ENCODE data around the gene SYNPO. TPM values are rescaled to one million over a fixed set of nuclear protein-coding genes. Genes with fewer than 3 reads are reported as not detected.

Gene SYNPO
- polyA plus RNA-seq, 2 of the 4 experiments (the other 2 are of a cell fraction), result 13.7 to 33.9 TPM

DNA sequence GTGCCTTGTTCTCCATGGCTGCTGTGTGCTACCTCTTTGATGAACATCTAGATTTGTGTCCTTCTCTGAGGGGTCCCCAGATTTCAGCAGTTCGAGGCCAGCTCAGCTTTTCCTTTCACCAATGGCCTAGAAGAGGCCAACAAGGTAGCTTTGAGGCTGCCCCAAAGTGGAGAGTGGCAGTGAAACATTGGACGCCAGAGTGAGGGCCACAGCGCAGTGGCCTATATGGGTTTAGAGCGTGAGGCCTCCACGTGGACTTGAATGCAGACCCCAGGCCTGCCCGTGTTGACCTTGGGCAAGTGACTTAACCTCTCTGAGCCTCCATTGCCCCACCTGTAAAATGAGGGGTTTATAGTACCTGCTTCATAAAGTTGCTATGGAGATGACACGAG, 32.4 kb downstream of the SYNPO start:
- ChIA-PET POLR2A (interaction anchor here (1.2 kb wide), 1 partner anchor 28 kb away, joined by 4 read pairs; the partner anchor contains the start of gene RBM22), CTCF (interaction anchor here (0.7 to 6.6 kb wide), 9 partner anchors 11 to 392 kb away, joined by 3 to 30 read pairs (median 3); partner anchors contain the start of gene RBM22)
- TF ChIP-seq POLR2A (IDR thresholded peaks at IDR 0.05; ENCODE audit: low read length) (no peak), NFE2L2 (conservative IDR thresholded peaks at IDR 0.05; ENCODE audit: low read length) (no peak), RNF2 (IDR thresholded peaks at IDR 0.05; ENCODE audit: borderline replicate concordance, low read depth) (no peak), KDM5A (IDR thresholded peaks at IDR 0.05) (no peak), ATOH8 (CRISPR knock-in tag; IDR thresholded peaks at IDR 0.05; ENCODE audit: low read depth) (no peak), E2F6 (IDR thresholded peaks at IDR 0.05; ENCODE audit: borderline replicate concordance, low read depth) (no peak), CBX8 (IDR thresholded peaks at IDR 0.05) (no peak), CHD4 (IDR thresholded peaks at IDR 0.05; ENCODE audit: borderline replicate concordance) (no peak), MAZ (IDR thresholded peaks at IDR 0.05; ENCODE audit: borderline replicate concordance, low read depth, low read length) (no peak), RAD21 (conservative IDR thresholded peaks at IDR 0.05 in 1 of 2, IDR thresholded peaks at IDR 0.05 in 1 of 2) (no peak)
- Histone ChIP-seq H3K9me3 (no peaks in the 10 kb centered on the region), H3K4me2 (peak overlapping the region; percentile 78), H3K4me1 (0 out of 3 replicates have a peak, but pooled peaks cover 5% of the 10 kb centered on the region), H3K4me3 (peak overlapping the region; percentile 43; the same call in 1 of the 3 replicates), H3K27ac (no peak overlapping the region; a peak in 1 of 6 replicates)
- 80% methylated on average over 7 of the region's 7 CpGs for WGBS (ENCODE audit: missing lambda C conversion rate)
- DNase-seq (ENCODE audit: low read depth in 1 of 2, low spot score in 1 of 2) (no peak), ATAC-seq (no peak), FAIRE-seq (no peak)

- 87% methylated on average over 4 of the region's 4 CpGs for WGBS (ENCODE audit: missing lambda C conversion rate)
- no peak overlapping the region for H3K4me2 ChIP-seq
- H3K4me3 ChIP-seq, result no peak overlapping the region
- no peak for TF ChIP-seq ATOH8 (CRISPR knock-in tag; IDR thresholded peaks at IDR 0.05; ENCODE audit: low read depth)
- TF ChIP-seq ELK1 (IDR thresholded peaks at IDR 0.05; ENCODE audit: low read depth, low read length), result no peak
- TF ChIP-seq MYC (IDR thresholded peaks at IDR 0.05; ENCODE audit: borderline replicate concordance, low read length), result no peak
- no peak for TF ChIP-seq POLR2A (IDR thresholded peaks at IDR 0.05; ENCODE audit: low read length)
- TF ChIP-seq HEYL (CRISPR knock-in tag; IDR thresholded peaks at IDR 0.05), result no peak
- no peak for TF ChIP-seq PBX3 (IDR thresholded peaks at IDR 0.05)
- TF ChIP-seq EHF (CRISPR knock-in tag; IDR thresholded peaks at IDR 0.05), result no peak
- no peak for FAIRE-seq
- ATAC-seq, result no peak
- no peak overlapping the region for H3K27ac ChIP-seq
- DNase-seq (ENCODE audit: low read depth in 1 of 2, low spot score in 1 of 2), result no peak
- POLR2A ChIA-PET, result no interaction called here
- CTCF ChIA-PET, result interaction anchor here (1.0 to 6.6 kb wide), 4 partner anchors 17 to 113 kb away, joined by 3 to 30 read pairs (median 7); partner anchors contain the start of gene RBM22
- 0 out of 3 replicates have a peak, but pooled peaks cover 5% of the 10 kb centered on the region for H3K4me1 ChIP-seq
- no peaks in the 10 kb centered on the region for H3K9me3 ChIP-seq
These were observed 33.9 kb downstream of the SYNPO start for GRCh38 chr5:150674341-150674821.

GRCh38 chr5:150675069-150675468, 34.6 kb downstream of the SYNPO start:
- no peak overlapping the region for H3K27ac ChIP-seq
- POLR2A ChIA-PET, result no interaction called here
- CTCF ChIA-PET, result interaction anchor here (1.0 to 6.6 kb wide), 4 partner anchors 18 to 210 kb away, joined by 3 to 30 read pairs (median 3); partner anchors contain the start of gene RBM22
- no peaks in the 10 kb centered on the region for H3K9me3 ChIP-seq
- WGBS (ENCODE audit: missing lambda C conversion rate), result 88% methylated on average over 6 of the region's 6 CpGs
- FAIRE-seq (no peak), DNase-seq (ENCODE audit: low read depth in 1 of 2, low spot score in 1 of 2) (no peak), ATAC-seq (no peak)
- no peak overlapping the region for H3K4me2 ChIP-seq
- no peak for TF ChIP-seq BCL3 (IDR thresholded peaks at IDR 0.05)
- no peak for TF ChIP-seq EP300 (IDR thresholded peaks at IDR 0.05)
- H3K4me3 ChIP-seq, result no peak overlapping the region
- 0 out of 3 replicates have a peak, but pooled peaks cover 5% of the 10 kb centered on the region for H3K4me1 ChIP-seq
